Lung (tissue), 12 donors: ENCODE data around the gene IGDCC3. TPM values are rescaled to one million over a fixed set of nuclear protein-coding genes. Genes with fewer than 3 reads are reported as not detected.

Experiments used
- ATAC-seq: fragments of 200-7000 bp; cut with Tn5 transposase; one replicate; pipeline ENCODE4 v1.9.1; 2020; ENCODE audit warnings: moderate number of reproducible peaks; ENCODE audit not compliant: insufficient read depth, low FRiP score
- DNase-seq, 3 donors: peaks; one replicate each; pipeline ENCODE4 v3.0.0-alpha.2; 2013 to 2017
- H3K27ac ChIP-seq, 2 donors: one replicate each; pipeline ENCODE4 v1.5.1; 2013; ENCODE audit warnings: mild to moderate bottlenecking in 2 of 2, moderate library complexity in 2 of 2, control low read depth in 1 of 2, inconsistent platforms in 1 of 2, low read depth in 1 of 2, low read length in 1 of 2
- H3K27me3 ChIP-seq, 3 donors: one replicate each; pipeline ENCODE4 v1.5.1; 2013; ENCODE audit warnings: low read length in 2 of 3; ENCODE audit not compliant: control insufficient read depth in 3 of 3, insufficient read depth in 3 of 3
- H3K36me3 ChIP-seq, 4 donors: one replicate each; pipeline ENCODE4 v1.5.1; 2013; ENCODE audit warnings: low read length in 4 of 4, mild to moderate bottlenecking in 1 of 4, moderate library complexity in 1 of 4; ENCODE audit not compliant: control insufficient read depth in 4 of 4, insufficient read depth in 4 of 4
- H3K4me1 ChIP-seq, 5 donors: one replicate each; pipeline ENCODE4 v1.5.1; 2013; ENCODE audit warnings: low read length in 5 of 5, mild to moderate bottlenecking in 2 of 5, moderate library complexity in 1 of 5; ENCODE audit not compliant: control insufficient read depth in 5 of 5, insufficient read depth in 5 of 5
- H3K4me3 ChIP-seq: one replicate; pipeline ENCODE4 v1.5.1; 2013; ENCODE audit warnings: mild to moderate bottlenecking, control low read depth, moderate library complexity
- H3K9ac ChIP-seq, 2 donors: one replicate each; pipeline ENCODE4 v1.5.1; 2013; ENCODE audit warnings: low read length in 2 of 2, control low read depth in 1 of 2; ENCODE audit not compliant: insufficient read depth in 1 of 2
- H3K9me3 ChIP-seq, 4 donors: one replicate each; pipeline ENCODE4 v1.5.1; 2013; ENCODE audit warnings: low read length in 3 of 4, mild to moderate bottlenecking in 1 of 4, moderate library complexity in 1 of 4; ENCODE audit not compliant: control insufficient read depth in 4 of 4, insufficient read depth in 3 of 4
- WGBS, 2 donors: extraction: QIAGEN DNeasy Blood & Tissue Kit; methylation state at CpG; one replicate each; pipeline ENCODE4 v1.1.7; 2013; 5-methylcytosine and 5-hydroxymethylcytosine counted together
- polyA plus RNA-seq, 2 donors: library from polyadenylated mRNA; stranded (reverse); fragments of 200-250 nt; gene quantifications; one replicate each; pipeline ENCODE4 v1.2.1, GENCODE V29; 2013
- total RNA-seq, 2 donors: library from RNA; depleted of rRNA in 1 of 2; stranded (reverse); fragments of >200 nt in 1 of 2; gene quantifications; one replicate each; pipeline ENCODE4 v1.2.1, GENCODE V29; 2014 to 2021
- TF ChIP-seq, protein P1 (sequence below): IDR thresholded peaks from 2 replicates; pipeline ENCODE4 v1.5.1; 2012; ENCODE audit warnings: mild to moderate bottlenecking; ENCODE audit errors: control extremely low read depth, extremely low read depth
- donor health status: control.
- donor health status: control.
- donor health status: Bipolar disorder and iron deficiency.
- donor health status: healthy.
- donor health status: DM: yes; HTN: yes; CAD: no.

Gene IGDCC3
- total and polyA plus RNA-seq, 4 donors = 0.09 to 1.3 TPM; not detected in 2

DNA sequence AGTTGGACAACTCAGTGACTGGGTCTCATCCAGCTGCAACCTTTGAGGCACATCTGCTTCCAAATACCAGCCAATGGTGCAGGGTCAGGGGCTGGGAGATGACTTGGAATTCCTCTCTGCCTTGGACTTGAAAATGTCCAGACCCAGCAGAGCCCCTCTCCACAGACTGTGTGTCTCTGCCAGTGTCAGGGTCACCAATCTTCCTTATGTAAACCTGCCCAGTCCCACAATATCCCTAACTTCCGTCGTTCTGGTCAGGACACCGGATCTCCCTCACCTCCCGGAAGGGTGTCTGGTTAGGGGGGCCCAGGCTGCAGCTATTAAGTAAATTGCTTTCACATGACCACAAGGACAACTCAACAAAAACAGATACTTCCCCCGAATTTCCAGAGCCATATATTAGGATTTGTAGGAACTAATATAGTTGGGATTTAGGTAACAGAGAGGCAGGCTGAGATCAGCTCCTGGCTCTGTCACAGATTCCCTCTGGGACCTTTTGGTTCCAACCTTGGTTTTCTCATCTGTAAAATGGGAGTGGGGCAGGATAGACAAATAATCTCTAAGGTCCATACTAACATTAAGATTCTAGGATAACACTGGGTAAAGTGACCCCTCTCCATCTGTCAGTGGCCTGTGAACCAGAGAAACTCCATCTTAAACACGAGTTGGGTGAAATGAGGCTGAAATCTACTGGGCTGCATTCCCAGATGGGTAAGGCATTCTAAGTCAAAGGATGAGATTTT lies 30.8 kb downstream of the IGDCC3 start:
- H3K4me3 ChIP-seq = no peak overlapping the region
- H3K9ac ChIP-seq = no peak overlapping the region
- H3K27me3 ChIP-seq = no peaks in the 10 kb centered on the region
- H3K36me3 ChIP-seq = no peaks in the 10 kb centered on the region
- TF ChIP-seq, protein P1, sequence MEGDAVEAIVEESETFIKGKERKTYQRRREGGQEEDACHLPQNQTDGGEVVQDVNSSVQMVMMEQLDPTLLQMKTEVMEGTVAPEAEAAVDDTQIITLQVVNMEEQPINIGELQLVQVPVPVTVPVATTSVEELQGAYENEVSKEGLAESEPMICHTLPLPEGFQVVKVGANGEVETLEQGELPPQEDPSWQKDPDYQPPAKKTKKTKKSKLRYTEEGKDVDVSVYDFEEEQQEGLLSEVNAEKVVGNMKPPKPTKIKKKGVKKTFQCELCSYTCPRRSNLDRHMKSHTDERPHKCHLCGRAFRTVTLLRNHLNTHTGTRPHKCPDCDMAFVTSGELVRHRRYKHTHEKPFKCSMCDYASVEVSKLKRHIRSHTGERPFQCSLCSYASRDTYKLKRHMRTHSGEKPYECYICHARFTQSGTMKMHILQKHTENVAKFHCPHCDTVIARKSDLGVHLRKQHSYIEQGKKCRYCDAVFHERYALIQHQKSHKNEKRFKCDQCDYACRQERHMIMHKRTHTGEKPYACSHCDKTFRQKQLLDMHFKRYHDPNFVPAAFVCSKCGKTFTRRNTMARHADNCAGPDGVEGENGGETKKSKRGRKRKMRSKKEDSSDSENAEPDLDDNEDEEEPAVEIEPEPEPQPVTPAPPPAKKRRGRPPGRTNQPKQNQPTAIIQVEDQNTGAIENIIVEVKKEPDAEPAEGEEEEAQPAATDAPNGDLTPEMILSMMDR = no peak
- WGBS, 2 donors = 52 to 59% methylated on average over 6 of the region's 6 CpGs
- DNase-seq (no peak), ATAC-seq (no peak)
- H3K27ac ChIP-seq = no peak overlapping the region
- no peaks in the 10 kb centered on the region for H3K4me1 ChIP-seq
- no peaks in the 10 kb centered on the region for H3K9me3 ChIP-seq

DNA sequence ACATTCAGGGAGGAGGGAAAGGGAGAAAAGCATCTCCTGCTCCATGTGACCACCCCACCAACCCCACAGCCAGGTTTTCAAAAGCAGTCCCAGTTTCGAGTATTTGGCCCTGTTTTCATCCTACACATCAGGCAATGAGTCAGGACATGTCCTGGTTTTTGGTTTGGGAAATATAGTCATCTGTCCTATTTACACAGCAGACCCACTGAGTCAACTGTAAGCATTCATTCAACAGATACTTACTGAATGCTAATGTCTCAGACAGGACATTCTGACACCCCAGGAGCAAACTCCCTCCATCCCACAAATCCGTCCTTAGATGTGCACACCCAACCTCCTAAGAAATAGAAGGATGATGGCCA lies 32.9 kb downstream of the IGDCC3 start:
- Histone ChIP-seq H3K27ac (no peak overlapping the region), H3K9me3 (no peaks in the 10 kb centered on the region), H3K4me3 (no peak overlapping the region), H3K36me3 (no peaks in the 10 kb centered on the region), H3K9ac (no peak overlapping the region), H3K4me1 (peaks cover 0 to 6% (median 4%) of the 10 kb centered on the region in 5 donors), H3K27me3 (no peaks in the 10 kb centered on the region)
- DNase-seq (no peak), ATAC-seq (no peak)
- TF ChIP-seq, protein P1 = no peak
- WGBS, 2 donors = 75 to 99% methylated on average over 2 of the region's 2 CpGs

DNA sequence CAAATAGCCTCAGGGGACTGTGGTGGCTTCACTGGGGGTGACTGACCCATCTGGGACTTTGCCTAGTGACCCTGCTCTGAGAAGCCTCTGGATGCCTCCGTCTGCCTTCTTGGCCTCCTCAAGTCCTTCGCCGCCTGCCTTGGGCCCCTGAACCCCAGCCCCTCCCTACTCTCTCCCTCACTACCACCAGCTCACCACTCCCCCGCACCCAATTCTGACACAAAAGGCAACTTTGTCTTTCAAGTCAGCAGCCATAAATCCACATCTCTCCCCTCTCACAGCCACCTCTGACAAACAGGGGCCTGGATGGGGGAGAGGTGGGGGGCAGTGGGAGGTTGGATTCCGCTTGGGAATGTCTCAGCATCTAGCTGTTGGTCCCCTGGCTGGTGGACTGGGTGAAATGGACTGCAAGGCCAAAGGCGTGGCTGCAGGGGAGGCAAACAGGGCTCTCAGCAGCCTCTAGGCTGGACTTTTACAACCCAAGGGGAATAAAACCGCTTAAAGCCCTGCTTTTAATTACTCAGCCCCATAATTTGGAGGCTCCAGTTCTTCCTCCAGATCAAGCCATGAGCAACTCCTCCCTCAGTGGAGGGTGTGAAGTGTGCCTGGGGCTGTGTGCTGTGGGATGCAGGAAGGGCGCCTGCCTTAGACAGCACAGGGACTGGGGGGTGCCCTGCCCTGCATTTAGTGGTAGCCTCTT lies 33.4 kb downstream of the IGDCC3 start:
- TF ChIP-seq, protein P1 = no peak
- H3K27ac ChIP-seq = no peak overlapping the region
- DNase-seq (no peak), ATAC-seq (no peak)
- no peak overlapping the region for H3K4me3 ChIP-seq
- H3K27me3 ChIP-seq = no peaks in the 10 kb centered on the region
- no peaks in the 10 kb centered on the region for H3K9me3 ChIP-seq
- no peaks in the 10 kb centered on the region for H3K36me3 ChIP-seq
- H3K9ac ChIP-seq = no peak overlapping the region
- H3K4me1 ChIP-seq = peaks cover 0 to 11% (median 4%) of the 10 kb centered on the region in 5 donors
- 95% methylated on average over 8 of the region's 8 CpGs for WGBS, 2 donors
